ENCODE measurements around the gene CDSN. TPM values are rescaled to one million over a fixed set of nuclear protein-coding genes. Genes with fewer than 3 reads are reported as not detected.

The CDSN gene
- not detected for total RNA-seq

GRCh38 chr6:31120151-31120915 is at the start of gene CDSN:
CDSN (minus strand) TSS chr6:31120446; CDS start chr6:31120419, 27 bp downstream.

DNA sequence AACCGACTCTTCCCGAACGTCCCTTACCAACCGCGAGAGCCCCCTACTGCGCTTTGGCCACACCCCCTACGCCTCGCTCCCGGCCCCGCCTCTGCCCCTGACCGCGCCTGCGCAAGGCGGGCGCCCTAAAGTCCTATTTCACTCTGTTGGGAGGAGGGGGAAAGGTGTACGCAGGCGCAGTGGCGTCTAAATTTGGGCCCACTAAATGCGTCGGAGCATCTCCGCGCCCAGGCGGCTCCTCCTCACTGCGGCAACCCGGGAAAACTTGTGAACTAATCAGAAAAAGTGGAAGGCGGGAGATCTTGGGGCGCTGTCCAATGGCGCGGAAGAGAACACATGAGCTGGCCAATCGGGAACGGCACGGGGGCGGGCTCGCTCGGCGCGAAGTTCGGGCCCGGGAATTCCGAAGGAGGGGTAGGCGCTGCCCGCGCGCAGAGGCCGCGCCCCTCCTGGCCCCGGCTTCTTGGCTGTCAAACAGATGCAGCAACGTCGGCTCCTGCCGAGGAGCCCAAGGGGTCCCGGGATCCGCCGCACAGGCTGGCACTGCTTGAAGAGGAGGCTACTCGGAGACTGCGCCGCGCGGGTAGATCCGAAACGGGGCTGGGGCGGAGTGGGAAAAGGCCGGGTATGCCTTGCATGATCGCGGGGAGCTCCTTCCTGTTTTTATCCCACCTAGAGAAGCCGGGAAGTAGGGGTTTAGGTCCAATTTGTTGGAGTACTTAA is 38.1 kb upstream of the CDSN start, which contains the start of gene TCF19:
TSS of gene TCF19 (plus strand) at position 450 of the 723 bp plus-strand sequence. CDS start 881 bp downstream, outside the sequence.

GRCh38 chr6:31157513-31158139 is 37.4 kb upstream of the CDSN start, which contains the start of gene CCHCR1:
CCHCR1 (minus strand) TSS chr6:31157802; CDS start chr6:31157600, 202 bp downstream.

GRCh38 chr6:31138982-31139381 is 18.7 kb upstream of the CDSN start, which contains the start of gene PSORS1C2:
PSORS1C2 (minus strand) TSS chr6:31139066; CDS start chr6:31139026, 40 bp downstream.

GRCh38 chr6:31114541-31114878 is 5.7 kb downstream of the CDSN start, which contains the start of gene PSORS1C1:
PSORS1C1 (plus strand) TSS chr6:31114800; CDS start chr6:31129633, 14,833 bp downstream.

DNA sequence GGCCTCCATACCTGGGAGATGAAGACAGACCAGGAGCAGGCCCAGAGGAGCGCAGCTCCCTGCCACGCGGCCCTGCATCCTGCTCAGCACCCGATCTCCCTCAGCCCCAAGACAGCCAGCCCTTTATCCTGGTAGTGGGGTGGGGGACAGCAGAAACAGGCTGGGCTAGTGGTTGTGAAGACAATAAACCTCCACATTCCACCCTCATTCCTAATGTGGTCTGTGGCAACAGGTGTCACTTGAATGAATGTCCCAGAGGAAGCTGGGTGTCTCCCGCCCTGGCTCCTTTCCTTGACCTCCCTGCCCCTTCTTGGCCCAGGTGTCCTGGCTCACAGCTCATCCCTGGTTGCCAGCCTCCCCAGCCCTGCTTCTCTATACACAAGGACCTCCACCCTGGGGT is 7.8 kb downstream of the CDSN start, which contains the start of gene C6orf15:
TSS of gene C6orf15 (minus strand) at position 98 of the 400 bp plus-strand sequence. CDS start at position 78, 20 bp downstream.

Small RNA genes lying within 50 kb of the gene (small RNA-seq; reads per million reads assigned to genes)
- gene POLR2LP1 (ENCODE audit: low replicate concordance) (not detected), gene RNU6-1133P (ENCODE audit: low replicate concordance) (not detected)

Other genes with a start within 250 kb of the CDSN start
- 141 TPM for gene DDR1, start 235.9 kb downstream of the CDSN start, total RNA-seq
- gene GTF2H4, start 212.2 kb downstream of the CDSN start, total RNA-seq: 48.3 TPM
- 26.7 TPM for gene VARS2, start 206.2 kb downstream of the CDSN start, total RNA-seq
- not detected for gene SFTA2, start 188.3 kb downstream of the CDSN start, total RNA-seq
- not detected for gene MUCL3, start 179.5 kb downstream of the CDSN start, total RNA-seq
- gene MUC21, start 136.7 kb downstream of the CDSN start, total RNA-seq: not detected
- not detected for gene MUC22, start 110.0 kb downstream of the CDSN start, total RNA-seq
- gene C6orf15, start 7.9 kb downstream of the CDSN start, total RNA-seq: not detected
- 0.06 TPM for gene PSORS1C1, start 5.6 kb downstream of the CDSN start, total RNA-seq
- 0.29 TPM for gene PSORS1C2, start 18.6 kb upstream of the CDSN start, total RNA-seq
- 27.2 TPM for gene CCHCR1, start 37.4 kb upstream of the CDSN start, total RNA-seq
- 16.8 TPM for gene TCF19, start 38.1 kb upstream of the CDSN start, total RNA-seq
- 11.4 TPM for gene POU5F1, start 50.2 kb upstream of the CDSN start, total RNA-seq
- 125 TPM for gene HLA-C, start 151.6 kb upstream of the CDSN start, total RNA-seq
- gene HLA-B, start 236.7 kb upstream of the CDSN start, total RNA-seq: 297 TPM